Measurements from ENCODE around the gene SMARCAL1.

- no peak for TF ChIP-seq CTCF (conservative IDR thresholded peaks at IDR 0.05)
- TF ChIP-seq EZH2 (IDR thresholded peaks at IDR 0.05; ENCODE audit: low read depth): no peak
These were observed 4.5 kb downstream of the SMARCAL1 start for GRCh38 chr2:216416571-216417307.

Measured in PC-9 (cell line).